Prostate gland (tissue), 2 donors: Measurements from ENCODE around the gene PDE1C.

Experiments
- CTCF ChIP-seq, 4 experiments: fragments of 200-600 bp in 2 of 4; fragments of 450-650 bp in 2 of 4; sonication (generic) in 2 of 4; IDR thresholded peaks; 1 replicate in 3 of 4; 2 replicates in 1 of 4; pipeline ENCODE4 v1.5.1; 2016 to 2019; ENCODE audit warnings: antibody characterized with exemption in 4 of 4, mild to moderate bottlenecking in 2 of 4, moderate library complexity in 2 of 4
- POLR2AphosphoS5 ChIP-seq: sonication (generic); formaldehyde crosslinking; IDR thresholded peaks from one replicate; pipeline ENCODE4 v1.6.1; 2017; ENCODE audit warnings: antibody characterized with exemption

DNA sequence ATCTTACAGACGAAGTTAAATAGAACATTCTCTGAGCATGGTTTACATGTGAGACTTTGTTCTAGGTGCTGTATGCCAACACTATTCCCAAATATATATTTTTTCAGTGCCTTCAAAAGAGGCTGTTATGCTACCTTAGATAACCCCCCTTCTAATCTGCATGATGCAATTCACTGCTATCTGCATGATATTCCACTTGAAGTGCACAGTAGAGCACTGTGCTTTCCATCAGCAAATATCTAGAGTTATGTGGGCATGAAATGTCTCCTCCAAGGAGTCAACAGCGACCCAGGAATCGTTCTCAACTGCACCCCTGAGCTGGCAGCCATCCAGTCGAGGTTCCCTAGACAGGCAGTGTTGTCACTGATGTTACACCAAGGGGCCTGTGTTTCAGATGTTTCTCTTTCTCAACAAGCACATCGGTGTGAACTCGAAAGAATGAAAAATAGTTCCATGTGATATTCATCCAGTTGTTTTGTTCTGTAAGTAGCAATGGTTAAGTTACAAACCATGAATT, 88.3 kb downstream of the PDE1C start:
- no peak for TF ChIP-seq CTCF (IDR thresholded peaks at IDR 0.05)
- TF ChIP-seq POLR2AphosphoS5, result no peak
